Measurements from ENCODE around the gene UMODL1.

UMODL1 gene

DNA sequence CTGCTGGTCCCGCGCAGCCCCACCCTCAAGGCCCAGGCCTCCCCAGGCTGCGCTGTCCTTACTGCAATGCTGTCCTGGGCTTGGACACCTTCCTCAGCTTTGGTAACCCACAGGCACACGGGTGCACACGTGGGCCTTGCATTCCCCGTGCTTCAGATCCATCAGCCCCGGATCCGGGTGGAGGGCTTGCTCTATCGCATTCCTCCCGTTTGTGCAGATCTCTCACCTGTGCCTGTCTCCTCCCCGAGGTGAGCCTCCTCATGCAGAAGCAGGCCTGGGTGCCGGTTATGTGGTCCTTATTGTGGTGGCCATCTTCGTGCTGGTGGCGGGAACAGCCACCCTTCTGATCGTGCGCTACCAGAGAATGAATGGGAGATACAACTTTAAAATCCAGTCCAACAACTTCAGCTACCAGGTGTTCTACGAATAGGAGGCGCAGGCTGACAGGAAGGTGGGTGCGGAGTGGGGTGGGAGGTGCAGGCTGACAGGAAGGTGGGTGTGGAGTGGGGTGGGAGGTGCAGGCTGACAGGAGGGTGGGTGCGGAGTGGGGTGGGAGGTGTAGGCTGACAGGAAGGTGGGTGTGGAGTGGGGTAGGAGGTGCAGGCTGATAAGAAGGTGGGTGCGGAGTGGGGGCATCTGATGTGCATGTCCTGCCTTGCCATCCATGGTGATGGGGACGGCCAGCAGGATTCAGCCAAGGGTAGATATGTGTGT, 66.2 kb downstream of the UMODL1 start:
- TF ChIP-seq CTCF (IDR thresholded peaks at IDR 0.05; ENCODE audit: control insufficient read depth, extremely low read depth, insufficient read depth), result no peak
- no peak overlapping the region for H3K4me3 ChIP-seq (ENCODE audit: low read depth, low read length)

DNA sequence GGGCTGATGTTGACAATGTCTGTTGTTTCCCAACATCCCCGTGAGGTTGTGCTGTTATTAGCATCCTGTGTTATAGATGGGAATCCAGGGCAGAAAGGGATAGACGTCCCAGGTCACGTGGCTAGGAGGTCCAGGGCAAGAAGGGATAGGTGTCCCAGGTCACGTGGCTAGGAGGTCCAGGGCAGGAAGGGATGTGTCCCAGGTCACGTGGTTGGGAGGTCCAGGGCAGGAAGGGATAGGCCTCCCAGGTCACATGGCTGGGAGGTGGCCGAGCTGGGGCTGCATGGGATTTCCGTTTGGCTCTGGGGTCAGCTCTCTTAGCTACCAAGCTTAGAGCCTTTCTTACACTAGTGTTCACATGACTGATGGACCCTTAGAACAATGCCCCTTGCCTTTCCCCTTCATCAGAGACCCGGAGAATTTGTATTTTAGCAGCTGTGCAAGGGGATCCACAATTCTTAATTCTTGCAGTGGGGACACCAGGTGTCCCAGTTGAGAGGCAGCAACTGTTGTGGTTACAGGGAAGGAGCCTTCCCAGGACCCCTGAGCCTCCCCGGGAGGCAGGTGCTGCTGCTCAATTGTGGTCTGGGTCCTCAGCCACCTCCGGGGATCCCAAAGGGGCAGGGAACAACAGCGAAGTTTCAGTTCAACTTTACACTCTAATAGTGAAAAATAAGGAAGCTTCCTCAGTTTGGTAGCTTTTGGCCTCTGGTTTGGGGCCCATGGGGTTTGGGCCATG, 69.2 kb downstream of the UMODL1 start:
- no peak for DNase-seq (ENCODE audit: low read depth)
- no peak overlapping the region for H3K4me3 ChIP-seq (ENCODE audit: low read depth, low read length)
- no peak for TF ChIP-seq CTCF (IDR thresholded peaks at IDR 0.05; ENCODE audit: control insufficient read depth, extremely low read depth, insufficient read depth)

More for the DNA sequence above, 66.2 kb downstream of the UMODL1 start:
- DNase-seq (ENCODE audit: low read depth), result no peak

DNA sequence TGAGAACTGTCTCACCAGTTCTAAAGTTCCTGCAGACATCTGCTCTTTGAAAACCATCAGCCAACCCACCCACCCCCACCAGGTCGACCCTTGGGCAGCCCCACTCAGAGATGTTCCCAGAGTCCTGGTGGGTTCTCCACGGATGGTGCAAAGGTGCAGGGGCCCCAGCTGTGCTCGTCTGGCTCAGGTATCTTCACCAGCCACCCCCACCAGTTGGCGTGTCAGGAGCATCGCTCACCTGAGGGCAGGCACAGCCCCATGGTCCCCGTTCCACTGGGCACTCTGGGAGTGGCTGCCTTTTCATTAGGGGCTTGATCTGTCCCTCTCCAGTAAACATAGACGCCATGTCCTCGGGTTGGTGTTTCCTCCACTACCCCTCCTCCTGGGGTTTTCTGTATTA, 70.5 kb downstream of the UMODL1 start:
- H3K4me3 ChIP-seq (ENCODE audit: low read depth, low read length), result no peak overlapping the region
- TF ChIP-seq CTCF (IDR thresholded peaks at IDR 0.05; ENCODE audit: control insufficient read depth, extremely low read depth, insufficient read depth), result no peak
- DNase-seq (ENCODE audit: low read depth), result no peak

GRCh38 chr21:42142141-42142540, 71.0 kb downstream of the UMODL1 start:
- DNase-seq (ENCODE audit: low read depth), result no peak
- no peak for TF ChIP-seq CTCF (IDR thresholded peaks at IDR 0.05; ENCODE audit: control insufficient read depth, extremely low read depth, insufficient read depth)
- no peak overlapping the region for H3K4me3 ChIP-seq (ENCODE audit: low read depth, low read length)

DNA sequence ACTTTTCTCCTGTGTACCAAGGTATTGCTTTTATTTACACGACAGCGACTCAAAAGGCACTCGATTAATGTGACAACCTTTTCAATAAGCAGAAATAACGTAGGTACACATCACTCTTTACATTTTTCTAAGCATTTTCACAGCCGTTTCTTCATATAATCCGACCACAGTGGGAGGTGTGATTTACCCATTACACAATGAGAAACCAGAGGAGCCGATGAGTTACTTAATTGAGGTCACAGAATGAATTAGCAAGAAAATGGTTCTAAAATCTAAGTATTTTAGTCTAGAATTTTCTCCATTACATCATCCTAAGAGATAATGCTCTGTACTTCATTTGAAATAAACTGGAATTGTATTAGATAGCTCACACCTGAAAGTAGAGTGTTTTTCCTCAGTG, 71.5 kb downstream of the UMODL1 start:
- TF ChIP-seq CTCF (IDR thresholded peaks at IDR 0.05; ENCODE audit: control insufficient read depth, extremely low read depth, insufficient read depth), result no peak
- DNase-seq (ENCODE audit: low read depth), result no peak
- H3K4me3 ChIP-seq (ENCODE audit: low read depth, low read length), result no peak overlapping the region

- no peak for TF ChIP-seq CTCF (IDR thresholded peaks at IDR 0.05; ENCODE audit: control insufficient read depth, extremely low read depth, insufficient read depth)
- DNase-seq (ENCODE audit: low read depth), result no peak
- no peak overlapping the region for H3K4me3 ChIP-seq (ENCODE audit: low read depth, low read length)
These were observed 72.0 kb downstream of the UMODL1 start for GRCh38 chr21:42143111-42143510.
